GM19238 (cell line): ENCODE results near the gene DSG3.

Source experiments
- DNase-seq: peaks from one replicate; pipeline ENCODE4 v3.0.0; 2011; ENCODE audit warnings: low spot score; ENCODE audit not compliant: insufficient read length

DSG3 gene

DNA sequence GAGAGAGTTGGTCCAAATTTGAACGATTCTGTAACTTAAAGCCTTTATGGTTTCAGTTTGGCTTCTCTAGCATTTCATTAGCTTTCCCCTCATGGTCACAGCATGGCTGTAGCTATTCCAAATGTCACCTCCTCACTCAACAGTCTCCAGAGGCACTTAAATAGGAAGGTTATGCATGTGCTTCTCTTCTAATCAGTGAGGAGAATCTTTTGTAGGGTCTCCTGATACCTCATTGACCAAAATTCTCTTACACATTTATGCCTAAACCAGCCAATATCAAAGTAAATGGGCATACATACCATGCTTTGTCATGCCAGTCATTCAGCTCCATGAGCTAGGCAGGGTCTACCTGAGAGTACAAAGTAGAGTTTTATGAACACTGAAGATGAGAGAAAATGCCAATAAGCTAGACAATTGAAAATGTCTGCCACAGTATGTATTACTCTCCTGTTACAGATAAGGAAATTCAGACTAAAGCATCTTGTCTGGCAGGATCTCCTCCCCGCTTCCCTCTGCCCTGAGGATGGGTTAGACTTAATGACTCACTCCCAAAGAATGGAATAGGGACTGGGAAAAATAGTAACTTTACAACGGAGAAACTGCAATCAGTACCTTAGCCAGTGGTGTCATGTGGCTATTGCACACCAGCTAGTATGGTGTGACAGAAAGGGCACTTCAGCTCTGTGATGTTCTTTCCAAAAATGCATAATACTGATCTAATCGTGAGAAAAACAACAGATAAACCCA, 65.8 kb downstream of the DSG3 start:
- no peak for DNase-seq

DNA sequence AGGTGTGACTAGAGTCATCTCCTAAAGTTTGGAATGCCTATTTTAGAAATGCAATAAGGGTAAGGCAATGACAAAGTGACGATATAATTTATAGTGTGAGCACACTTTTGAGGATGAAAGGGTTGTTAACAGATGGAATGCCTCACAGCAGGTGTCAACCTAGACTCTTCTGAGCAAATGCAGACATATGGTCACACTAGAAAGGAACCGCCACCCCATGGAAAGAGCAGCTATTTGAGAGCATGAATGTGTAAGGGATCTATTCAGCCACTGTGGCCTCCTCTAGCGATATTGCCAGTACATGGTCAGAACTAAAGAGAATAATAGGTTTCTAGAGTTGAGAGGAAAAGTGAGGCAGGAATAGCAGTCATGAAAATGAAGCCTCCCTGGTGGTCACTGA, 68.9 kb downstream of the DSG3 start:
- DNase-seq: no peak

GRCh38 chr18:31526374-31526773, 78.8 kb downstream of the DSG3 start:
- DNase-seq: no peak
